ENCODE measurements around the gene ZNF367.

DNA sequence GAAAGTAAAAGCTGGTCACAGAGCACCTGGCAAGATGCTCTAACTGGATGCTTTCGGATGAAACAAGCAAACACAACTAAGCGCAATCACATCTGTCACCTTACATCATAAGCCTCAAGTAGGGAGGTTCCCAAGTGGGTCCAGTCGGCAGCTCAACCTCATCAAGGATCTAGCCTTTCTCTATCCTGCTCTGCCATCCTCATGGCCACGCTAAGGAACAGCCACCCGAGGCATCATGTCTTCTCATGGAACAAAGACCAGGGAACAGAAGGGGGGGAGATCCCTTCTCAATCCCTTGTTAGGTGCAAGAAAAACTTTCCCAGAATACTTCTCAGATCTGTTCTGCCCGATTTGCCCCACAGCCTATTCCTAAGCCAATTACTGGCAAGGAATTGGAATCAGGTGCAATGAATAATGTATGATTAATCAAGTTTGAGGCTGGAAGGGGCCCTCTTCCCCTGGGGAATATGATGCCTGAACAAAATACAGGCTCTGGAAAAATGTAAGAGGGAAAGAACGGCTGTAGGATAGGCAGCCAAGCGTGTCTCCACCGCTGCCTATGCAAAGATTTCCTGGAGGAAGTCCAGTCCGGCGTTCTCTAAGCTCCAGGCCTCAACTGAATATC is 30.5 kb upstream of the ZNF367 start:
- TF ChIP-seq, protein P1, sequence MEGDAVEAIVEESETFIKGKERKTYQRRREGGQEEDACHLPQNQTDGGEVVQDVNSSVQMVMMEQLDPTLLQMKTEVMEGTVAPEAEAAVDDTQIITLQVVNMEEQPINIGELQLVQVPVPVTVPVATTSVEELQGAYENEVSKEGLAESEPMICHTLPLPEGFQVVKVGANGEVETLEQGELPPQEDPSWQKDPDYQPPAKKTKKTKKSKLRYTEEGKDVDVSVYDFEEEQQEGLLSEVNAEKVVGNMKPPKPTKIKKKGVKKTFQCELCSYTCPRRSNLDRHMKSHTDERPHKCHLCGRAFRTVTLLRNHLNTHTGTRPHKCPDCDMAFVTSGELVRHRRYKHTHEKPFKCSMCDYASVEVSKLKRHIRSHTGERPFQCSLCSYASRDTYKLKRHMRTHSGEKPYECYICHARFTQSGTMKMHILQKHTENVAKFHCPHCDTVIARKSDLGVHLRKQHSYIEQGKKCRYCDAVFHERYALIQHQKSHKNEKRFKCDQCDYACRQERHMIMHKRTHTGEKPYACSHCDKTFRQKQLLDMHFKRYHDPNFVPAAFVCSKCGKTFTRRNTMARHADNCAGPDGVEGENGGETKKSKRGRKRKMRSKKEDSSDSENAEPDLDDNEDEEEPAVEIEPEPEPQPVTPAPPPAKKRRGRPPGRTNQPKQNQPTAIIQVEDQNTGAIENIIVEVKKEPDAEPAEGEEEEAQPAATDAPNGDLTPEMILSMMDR (IDR thresholded peaks at IDR 0.05), result no peak
- TF ChIP-seq POLR2A (IDR thresholded peaks at IDR 0.05), result no peak

Data from body of pancreas (tissue), 4 donors.